GM19468 (cell line): ENCODE data around the gene URI1.
"Not testable (repeated sequence)": the region's sequence is repeated elsewhere in the genome, so short reads cannot be mapped to it uniquely, and the experiment has no call there.

Experiments
- ATAC-seq: cut with Tn5 transposase; IDR thresholded peaks from one replicate; pipeline ENCODE4 v1.9.1; 2021; ENCODE audit warnings: mild to moderate bottlenecking, moderate library complexity, moderate number of reproducible peaks; ENCODE audit not compliant: unreplicated experiment; ENCODE audit errors: extremely low read depth

URI1 gene, protein sequence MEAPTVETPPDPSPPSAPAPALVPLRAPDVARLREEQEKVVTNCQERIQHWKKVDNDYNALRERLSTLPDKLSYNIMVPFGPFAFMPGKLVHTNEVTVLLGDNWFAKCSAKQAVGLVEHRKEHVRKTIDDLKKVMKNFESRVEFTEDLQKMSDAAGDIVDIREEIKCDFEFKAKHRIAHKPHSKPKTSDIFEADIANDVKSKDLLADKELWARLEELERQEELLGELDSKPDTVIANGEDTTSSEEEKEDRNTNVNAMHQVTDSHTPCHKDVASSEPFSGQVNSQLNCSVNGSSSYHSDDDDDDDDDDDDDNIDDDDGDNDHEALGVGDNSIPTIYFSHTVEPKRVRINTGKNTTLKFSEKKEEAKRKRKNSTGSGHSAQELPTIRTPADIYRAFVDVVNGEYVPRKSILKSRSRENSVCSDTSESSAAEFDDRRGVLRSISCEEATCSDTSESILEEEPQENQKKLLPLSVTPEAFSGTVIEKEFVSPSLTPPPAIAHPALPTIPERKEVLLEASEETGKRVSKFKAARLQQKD

DNA sequence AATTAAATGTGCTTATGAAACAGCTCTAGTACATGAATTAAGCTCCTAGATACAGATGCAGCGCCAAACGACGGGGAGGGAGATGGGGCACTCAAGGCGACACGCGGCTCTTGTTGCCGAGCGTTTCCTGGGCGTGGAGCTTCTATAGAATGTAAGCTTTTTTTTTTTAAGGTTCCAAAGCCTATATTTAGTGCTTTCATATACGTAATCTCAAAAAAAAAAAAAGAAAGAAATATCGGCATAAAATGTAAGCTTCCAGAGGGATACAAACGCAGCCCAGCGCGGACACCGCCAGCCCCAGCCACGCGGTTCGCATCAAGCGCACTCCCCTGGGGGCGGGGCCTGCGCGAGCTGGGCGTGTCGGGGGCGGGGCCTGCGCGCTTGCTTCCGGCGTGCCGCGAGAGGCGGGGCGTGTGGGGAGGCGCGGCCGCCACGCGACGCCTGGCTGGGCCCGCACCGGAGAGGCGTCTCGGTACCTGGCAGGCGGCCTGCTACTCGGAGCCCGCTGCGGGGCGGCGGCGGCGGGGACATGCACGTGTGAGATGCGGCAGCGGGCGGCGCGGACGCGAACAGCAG, at the start of gene URI1:
URI1 (plus strand) TSS at position 412 of the 576 bp plus-strand sequence. CDS start 309 bp downstream, outside the sequence.
- peak; percentile 55 for ATAC-seq

DNA sequence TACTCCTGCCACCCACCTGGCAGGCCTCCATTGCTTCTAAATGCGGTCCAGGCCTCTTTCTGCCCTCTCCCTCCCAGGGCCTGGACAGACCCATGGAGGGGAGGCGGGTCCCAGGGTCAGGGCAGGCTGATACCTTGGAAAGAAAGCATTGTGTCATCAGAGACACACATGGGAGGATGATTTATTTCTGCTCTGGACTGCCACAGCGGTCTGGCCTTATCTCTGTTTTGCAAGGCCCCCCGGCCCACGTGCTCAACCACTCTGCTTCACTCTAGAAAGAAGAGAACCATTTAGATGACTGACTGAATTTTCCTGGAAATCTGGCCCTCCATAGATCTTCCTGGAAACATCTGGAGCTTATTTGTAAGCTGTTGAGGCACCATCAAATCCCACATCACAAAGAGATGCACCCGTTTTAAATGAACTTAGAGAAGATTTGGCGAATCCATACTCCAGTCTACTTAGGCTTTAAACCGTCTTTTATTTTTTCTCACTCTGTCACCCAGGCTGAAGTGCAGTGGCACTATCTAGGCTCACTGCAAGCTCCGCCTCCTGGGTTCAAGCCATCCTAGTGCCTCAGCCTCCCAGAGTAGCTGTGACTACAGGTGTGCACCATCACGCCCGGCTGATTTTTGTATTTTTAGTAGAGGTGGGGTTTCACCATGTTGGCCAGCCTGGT, 48.3 kb upstream of the URI1 start:
- ATAC-seq = no peak

- no peak for ATAC-seq
Measured at GRCh38 chr19:29896802-29897201, 45.2 kb upstream of the URI1 start.

- ATAC-seq = no peak
Measured at GRCh38 chr19:29897466-29897865, 44.6 kb upstream of the URI1 start.

DNA sequence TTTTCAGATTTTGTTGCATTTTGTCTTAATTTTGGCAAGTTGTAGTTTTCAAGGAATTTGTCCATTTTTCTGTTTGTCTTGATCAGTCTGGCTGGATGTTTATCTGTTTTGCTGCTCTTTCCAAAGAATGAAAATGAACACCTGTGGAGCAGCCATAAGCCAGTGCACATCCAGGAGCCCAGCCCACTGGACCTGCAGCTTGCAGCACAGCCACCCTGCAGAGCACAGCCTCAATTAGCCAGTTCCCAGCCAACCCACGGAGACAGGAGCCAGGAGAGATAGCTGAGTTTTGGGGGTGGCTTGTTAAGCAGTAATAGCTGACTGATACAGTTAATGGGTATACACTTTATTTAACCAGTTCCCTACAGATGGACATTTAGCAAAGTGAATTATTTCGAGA, 38.0 kb upstream of the URI1 start:
- no peak for ATAC-seq

DNA sequence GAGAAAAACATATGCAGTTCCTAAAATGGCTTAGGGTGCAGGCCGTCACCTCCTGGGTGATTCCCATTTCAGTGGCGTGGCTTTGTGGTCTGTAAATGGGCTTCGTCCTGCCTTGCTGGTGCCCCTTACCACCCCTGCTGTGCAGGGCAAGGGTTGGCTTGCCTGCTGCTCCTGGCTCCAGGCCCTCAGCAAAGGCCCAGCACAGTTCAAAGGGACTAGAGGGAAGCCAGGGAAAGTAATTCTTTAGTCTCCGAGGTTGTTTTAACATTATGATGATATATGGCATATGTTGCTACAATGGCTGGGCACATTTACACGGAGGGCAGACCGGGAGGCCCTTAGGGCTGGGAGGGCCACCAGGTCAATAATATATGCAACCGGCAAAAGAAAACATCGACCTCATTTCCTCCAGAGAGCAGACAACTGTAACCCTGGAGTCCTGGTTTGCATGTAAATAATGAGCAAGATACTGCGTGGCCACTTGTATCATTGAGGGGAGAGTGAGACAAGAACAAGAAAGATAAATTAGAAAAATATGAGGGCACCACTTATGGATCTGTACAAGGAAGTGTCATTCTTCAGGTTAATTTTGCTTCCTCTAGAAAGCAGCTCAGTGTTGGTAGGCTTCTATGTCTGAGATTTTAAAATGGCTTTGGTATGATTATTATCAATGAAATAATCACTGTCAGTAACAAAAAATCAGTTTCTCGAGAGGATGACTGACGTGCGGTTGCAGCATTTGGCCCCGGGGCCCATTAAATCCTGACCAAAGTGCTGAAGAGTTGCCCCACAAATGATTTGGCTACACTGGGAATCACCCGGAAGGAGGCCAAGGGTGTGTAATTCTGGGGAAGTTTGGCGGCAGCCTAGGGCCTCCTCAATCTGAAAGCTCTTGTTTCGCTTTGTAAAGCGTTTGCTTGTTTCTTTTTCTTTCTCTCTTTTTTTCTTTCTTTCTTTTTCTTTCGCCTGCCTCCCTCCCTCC, 32.8 kb upstream of the URI1 start:
- ATAC-seq = no peak

DNA sequence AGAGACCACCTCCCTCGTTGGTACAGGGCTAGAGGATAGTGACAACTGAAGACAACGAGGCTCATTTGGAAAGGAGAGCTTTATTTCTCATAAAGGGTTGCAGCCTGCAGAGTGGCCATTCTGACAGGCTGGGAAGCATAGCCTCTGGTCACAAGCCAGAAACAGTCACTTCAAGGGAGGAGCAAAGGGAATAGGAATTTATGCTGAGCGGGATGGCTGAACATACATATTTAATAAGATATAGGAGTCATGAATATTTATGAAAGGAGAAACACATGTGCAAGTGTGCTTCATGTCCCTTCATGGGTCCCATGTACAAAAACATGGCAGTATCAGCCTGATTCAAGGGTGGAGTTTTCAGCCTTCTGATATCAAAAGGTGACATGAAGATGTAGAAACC, 27.1 kb upstream of the URI1 start:
- ATAC-seq = no peak

GRCh38 chr19:29915832-29916231, 26.2 kb upstream of the URI1 start:
- not testable (repeated sequence) for ATAC-seq

DNA sequence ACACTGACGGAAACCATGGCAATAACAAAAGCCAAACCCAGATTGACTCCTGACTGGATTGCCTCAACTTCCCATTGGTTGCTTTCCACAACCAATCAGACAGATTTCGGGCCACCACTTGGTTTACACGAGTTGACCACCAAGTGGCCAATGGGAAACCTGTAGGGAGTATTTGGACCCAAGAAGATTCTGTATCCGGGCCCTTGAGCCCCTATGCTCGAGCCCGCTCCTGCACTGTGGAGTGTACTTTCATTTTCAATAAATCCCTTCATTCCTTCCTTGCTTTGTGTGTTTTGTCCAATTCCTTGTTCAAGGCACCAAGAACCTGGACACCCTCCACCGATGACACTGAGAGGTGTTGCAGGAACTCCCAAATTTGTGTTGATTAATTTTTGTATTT, 24.1 kb upstream of the URI1 start:
- ATAC-seq = no peak

- no peak for ATAC-seq
Measured at GRCh38 chr19:29918891-29919290, 23.1 kb upstream of the URI1 start.

DNA sequence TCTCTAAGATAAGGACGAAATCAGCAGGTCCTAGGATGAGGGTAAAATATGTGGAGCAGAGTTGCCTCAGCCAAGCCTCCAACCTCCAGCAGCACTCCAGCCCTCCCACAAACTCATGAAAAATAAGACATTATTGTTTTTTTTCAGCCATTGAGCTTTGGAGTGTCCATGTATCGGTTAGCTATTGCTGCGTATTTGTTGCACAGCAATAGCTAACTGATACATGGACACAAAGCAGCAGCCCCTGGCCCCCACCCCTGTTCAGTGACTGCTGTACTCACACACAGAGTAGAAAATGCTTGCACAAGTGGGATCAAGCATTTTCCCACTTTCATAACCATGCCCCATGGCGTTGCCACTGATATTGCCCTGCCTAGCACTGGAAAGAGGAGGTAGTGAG, 19.1 kb upstream of the URI1 start:
- ATAC-seq = no peak

DNA sequence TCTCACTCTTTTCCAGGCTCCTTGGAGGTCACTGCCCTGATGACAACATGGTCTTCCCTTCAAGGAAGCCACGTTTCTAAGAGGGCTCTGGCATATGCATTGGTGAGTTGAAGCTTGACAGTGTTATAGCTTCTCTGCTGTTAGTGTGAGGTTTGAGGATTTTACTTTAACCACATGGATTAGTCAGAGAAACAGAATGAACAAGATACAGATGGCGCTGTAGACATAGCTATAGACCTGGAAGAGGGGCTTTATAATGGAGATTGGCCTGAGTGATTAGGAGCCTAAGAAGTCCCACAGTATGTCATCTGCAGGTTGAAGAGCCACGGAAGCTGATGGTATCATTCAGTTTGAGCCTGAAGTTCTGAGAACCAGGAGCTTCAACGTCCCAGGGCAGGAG, 18.4 kb upstream of the URI1 start:
- no peak for ATAC-seq

- ATAC-seq = no peak
Measured at GRCh38 chr19:29926031-29926430, 16.0 kb upstream of the URI1 start.

DNA sequence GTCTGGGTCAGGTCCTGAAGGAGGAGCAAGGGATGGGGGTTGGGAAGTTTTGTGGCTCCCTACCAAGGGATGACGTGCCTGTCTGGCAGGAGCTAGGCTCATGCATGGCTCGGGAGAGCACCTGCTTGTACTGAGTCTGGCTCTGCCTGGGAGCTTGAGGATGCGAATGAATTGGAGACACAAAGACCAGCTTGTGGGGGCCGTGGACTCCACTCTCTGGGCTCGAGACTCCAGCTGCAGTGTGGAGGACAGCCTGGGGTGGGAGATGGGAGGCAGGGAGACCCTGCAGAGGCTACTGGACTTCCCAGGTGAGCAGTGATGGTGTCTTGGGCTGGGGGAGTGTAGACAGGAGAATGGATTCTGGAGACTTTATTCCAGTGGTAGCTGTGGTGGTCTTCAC, 15.2 kb upstream of the URI1 start:
- ATAC-seq = no peak

GRCh38 chr19:29927944-29928625, 14.0 kb upstream of the URI1 start:
- no peak for ATAC-seq

DNA sequence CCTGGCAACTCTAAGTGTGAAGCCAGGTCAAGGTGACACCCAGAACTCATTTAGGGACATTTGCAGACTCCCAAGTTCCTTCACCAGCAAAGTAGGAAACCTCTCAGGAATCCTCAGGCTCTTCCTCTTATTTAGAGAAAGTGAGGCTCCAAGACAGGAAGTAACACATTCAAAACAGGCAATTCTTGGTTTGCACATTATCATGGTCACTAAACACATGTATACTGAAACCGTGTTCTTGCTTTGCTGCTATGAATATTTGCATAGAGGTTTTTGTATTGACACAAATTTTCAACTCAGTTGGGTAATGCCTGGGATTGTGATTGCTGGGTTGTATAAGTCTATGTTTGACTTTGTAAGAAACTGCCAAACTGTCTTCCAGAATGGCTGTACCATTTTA, 13.2 kb upstream of the URI1 start:
- peak; percentile 64 for ATAC-seq

DNA sequence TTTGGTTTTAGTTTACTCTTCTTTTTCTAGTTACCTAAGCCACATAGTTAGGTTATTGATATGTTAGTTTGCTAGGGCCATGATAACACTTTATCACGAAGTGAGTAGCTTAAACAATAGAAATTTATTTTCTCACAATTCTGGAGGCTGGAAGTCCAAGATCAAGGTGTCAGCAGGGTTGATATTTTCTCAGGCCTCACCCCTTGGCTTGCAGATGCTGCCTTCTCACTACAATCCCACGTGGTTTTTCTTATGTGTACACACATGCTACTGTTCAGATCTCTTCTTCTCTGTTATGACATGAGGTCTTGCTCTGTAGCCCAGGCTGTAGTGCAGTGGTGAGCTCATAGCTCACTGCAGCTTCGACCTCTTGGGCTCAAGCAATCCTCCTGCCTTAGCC, 7.8 kb upstream of the URI1 start:
- ATAC-seq = no peak

DNA sequence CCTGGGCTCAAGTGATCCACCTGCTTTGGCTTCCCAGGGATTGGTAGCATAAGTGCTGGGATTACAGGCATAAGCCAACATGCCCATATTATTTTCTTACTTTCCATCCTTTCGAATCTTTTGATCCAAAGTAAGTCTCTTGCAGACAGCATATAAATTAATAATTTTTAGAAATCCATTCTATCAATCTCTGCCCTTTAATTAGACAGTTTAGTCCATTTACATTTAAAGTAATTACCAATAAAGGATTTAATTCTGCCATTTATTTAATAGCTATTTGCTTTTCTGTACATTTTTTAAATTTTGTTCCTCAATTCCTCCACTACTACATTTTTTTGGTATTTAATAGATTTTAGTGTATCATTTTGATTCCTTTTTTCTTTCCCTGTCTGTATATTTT, 7.3 kb upstream of the URI1 start:
- no peak for ATAC-seq

- ATAC-seq = no peak
Measured at GRCh38 chr19:29936409-29936808, 5.6 kb upstream of the URI1 start.
